ENCODE measurements around the gene NEK5. TPM values are rescaled to one million over a fixed set of nuclear protein-coding genes. Genes with fewer than 3 reads are reported as not detected.

Gene NEK5
- total and polyA plus RNA-seq, 2 of the 8 experiments (the other 6 are each of a cell fraction or from before 2014, with no cell fraction given) = 0.12 to 0.35 TPM

- TF ChIP-seq BRCA1 (IDR thresholded peaks at IDR 0.05; ENCODE audit: low read depth, low read length) (no peak), RNF2 (IDR thresholded peaks at IDR 0.05; ENCODE audit: borderline replicate concordance, low read depth, low read length, missing control alignments, poor library complexity, severe bottlenecking) (no peak), POLR2A (IDR thresholded peaks at IDR 0.05; ENCODE audit: control extremely low read depth in 1 of 2, low read depth in 2 of 2, low read length in 2 of 2) (no peak), TBP (IDR thresholded peaks at IDR 0.05; ENCODE audit: low read depth, low read length) (no peak), BCL11A (IDR thresholded peaks at IDR 0.05; ENCODE audit: low read depth in 2 of 2, low read length in 2 of 2) (no peak), JUND (IDR thresholded peaks at IDR 0.05; ENCODE audit: low read length) (no peak), SAP30 (IDR thresholded peaks at IDR 0.05; ENCODE audit: insufficient read depth, insufficient replicate concordance, low read length) (no peak), CREB1 (IDR thresholded peaks at IDR 0.05) (no peak), POLR2AphosphoS5 (IDR thresholded peaks at IDR 0.05; ENCODE audit: low read depth, low read length) (no peak), SRF (IDR thresholded peaks at IDR 0.05; ENCODE audit: low read depth, low read length) (no peak), CEBPB (IDR thresholded peaks at IDR 0.05; ENCODE audit: low read depth, low read length) (no peak), SIN3A (conservative IDR thresholded peaks at IDR 0.05 in 1 of 2, IDR thresholded peaks at IDR 0.05 in 1 of 2; ENCODE audit: low read depth in 1 of 2, low read length in 2 of 2) (no peak), RAD21 (IDR thresholded peaks at IDR 0.05 in 1 of 2, conservative IDR thresholded peaks at IDR 0.05 in 1 of 2; ENCODE audit: low read depth in 2 of 2, low read length in 2 of 2) (no peak), HDAC6 (IDR thresholded peaks at IDR 0.05; ENCODE audit: low read depth, low read length) (no peak)
- no peak overlapping the region for H2BK15ac ChIP-seq (ENCODE audit: low read length)
- ChIA-PET POLR2A (ENCODE audit: partially characterized antibody) (no interaction called here), CTCF (ENCODE audit: partially characterized antibody) (interaction anchor here (0.7 to 8.7 kb wide), 13 partner anchors 8 to 311 kb away, joined by 3 to 107 read pairs (median 6); partner anchors contain the start of gene TMEM272)
- no peak overlapping the region for H2BK5ac ChIP-seq (ENCODE audit: low read depth, low read length)
- H2BK20ac ChIP-seq (ENCODE audit: low read length) = no peak overlapping the region
- WGBS, 2 experiments (ENCODE audit: extremely low coverage in 1 of 2, insufficient coverage in 1 of 2, insufficient read length in 1 of 2, insufficient replicate concordance in 2 of 2, low coverage in 1 of 2, low lambda C conversion rate in 2 of 2, missing lambda C conversion rate in 1 of 2) = 81% methylated on average over 3 of the region's 3 CpGs; no CpG with 5 or more reads in 1 of the 2 experiments
- H3K79me2 ChIP-seq (ENCODE audit: control insufficient read depth in 1 of 2, insufficient read depth in 2 of 2, low read length in 2 of 2) = no peaks in the 10 kb centered on the region
- H3K36me3 ChIP-seq (ENCODE audit: control insufficient read depth in 2 of 4, insufficient read depth in 4 of 4, low read length in 3 of 4) = no peaks in the 10 kb centered on the region
- H2BK120ac ChIP-seq (replicated peaks; ENCODE audit: low read depth, low read length) = no peak overlapping the region
- no peak overlapping the region for H2AK5ac ChIP-seq (ENCODE audit: low read depth, low read length)
- no peak overlapping the region for H3K18ac ChIP-seq (ENCODE audit: extremely low read depth, low read length)
- no peak overlapping the region for H3K4me2 ChIP-seq (ENCODE audit: insufficient read depth in 1 of 2, low read depth in 2 of 2, low read length in 2 of 2)
- H3K4ac ChIP-seq (replicated peaks; ENCODE audit: insufficient read length, low read depth, low read length) = no peak overlapping the region
- H3K56ac ChIP-seq (replicated peaks; ENCODE audit: insufficient read length, low read depth, low read length) = no peak overlapping the region
- no peaks in the 10 kb centered on the region for H4K20me1 ChIP-seq (replicated peaks in 1 of 2; ENCODE audit: control insufficient read depth in 1 of 2, insufficient read depth in 2 of 2, low read length in 2 of 2)
- H3K14ac ChIP-seq (ENCODE audit: insufficient read length) = no peak overlapping the region
- H3K23ac ChIP-seq (ENCODE audit: insufficient read length) = no peak overlapping the region
- no peak overlapping the region for H3K27ac ChIP-seq (ENCODE audit: low read depth, low read length)
- no peak overlapping the region for H2AFZ ChIP-seq (ENCODE audit: low read length)
- H3K9me3 ChIP-seq (ENCODE audit: insufficient read depth in 2 of 2, low read depth in 1 of 2, low read length in 1 of 2) = no peaks in the 10 kb centered on the region
- no peak overlapping the region for H4K8ac ChIP-seq (ENCODE audit: extremely low read depth, insufficient read depth, low read length)
- no peaks in the 10 kb centered on the region for H3K79me1 ChIP-seq (ENCODE audit: low read depth, low read length)
- H3K4me3 ChIP-seq (ENCODE audit: extremely low read depth in 1 of 4, insufficient read depth in 2 of 4, low read depth in 3 of 4, low read length in 4 of 4) = no peak overlapping the region
- no peak for FAIRE-seq
- no peak overlapping the region for H4K5ac ChIP-seq (ENCODE audit: insufficient read length, low read depth, low read length)
- no peaks in the 10 kb centered on the region for H3K4me1 ChIP-seq (replicated peaks in 1 of 4; ENCODE audit: control insufficient read depth in 3 of 4, insufficient read depth in 4 of 4, low read length in 3 of 4)
- H3K23me2 ChIP-seq (ENCODE audit: low read depth, low read length) = peaks cover 6% of the 10 kb centered on the region
- no peak overlapping the region for H2BK12ac ChIP-seq (ENCODE audit: low read depth, low read length)
- no peak overlapping the region for H3K9ac ChIP-seq (replicated peaks in 1 of 4; ENCODE audit: extremely low read depth in 1 of 4, low read depth in 3 of 4, low read length in 3 of 4)
- H3K27me3 ChIP-seq (replicated peaks in 1 of 4; ENCODE audit: control insufficient read depth in 3 of 4, extremely low read depth in 1 of 4, insufficient read depth in 3 of 4, low read length in 3 of 4) = peaks cover 0 to 10% (median 2%) of the 10 kb centered on the region in 4 experiments; a peak in 2 of 7 replicates
- no peak overlapping the region for H4K91ac ChIP-seq (replicated peaks; ENCODE audit: insufficient read length, low read length)
- no peak for DNase-seq (ENCODE audit: low read depth in 1 of 2, low spot score in 2 of 2)
Measured at GRCh38 chr13:52125547-52125946, 3.3 kb downstream of the NEK5 start.

All from H1 (cell line).